Activated naive CD4-positive, alpha-beta T cell treated with anti-CD3 and anti-CD28 coated beads, Interleukin-2, amount 50 U/mL, for 72 hours (primary cell): ENCODE measurements around the gene VEPH1. TPM values are rescaled to one million over a fixed set of nuclear protein-coding genes. Genes with fewer than 3 reads are reported as not detected.
A peak's percentile ranks its signal among the peaks of the same experiment; 100 is the strongest.
"Not testable (repeated sequence)": the region's sequence is repeated elsewhere in the genome, so short reads cannot be mapped to it uniquely, and the experiment has no call there.

Experiments used
- ATAC-seq, 2 donors: fragments of 150-1000 bp; cut with Tn5 transposase; 2 replicates each; pipeline ENCODE4 v1.10.0; 2021; ENCODE audit warnings: mild to moderate bottlenecking in 2 of 2, moderate library complexity in 2 of 2
- DNase-seq, 2 donors: peaks; one replicate each; pipeline ENCODE4 v3.0.0; 2021 to 2022; ENCODE audit warnings: low spot score in 2 of 2
- H3K27ac Mint-ChIP-seq, 2 donors: one replicate each; pipeline ENCODE4 v1.8.0; 2022; ENCODE audit warnings: mild to moderate bottlenecking in 2 of 2, mixed read lengths in 2 of 2
- H3K36me3 Mint-ChIP-seq, 2 donors: one replicate each; pipeline ENCODE4 v1.8.0; 2022; ENCODE audit warnings: mixed read lengths in 2 of 2
- H3K9me3 Mint-ChIP-seq, 2 donors: one replicate each; pipeline ENCODE4 v1.8.0; 2022; ENCODE audit warnings: mixed read lengths in 2 of 2
- total RNA-seq, 2 donors: library from RNA; stranded (reverse); gene quantifications; one replicate each; pipeline ENCODE4 v1.2.3, GENCODE V29; 2022

Gene VEPH1
- total RNA-seq, 2 donors from 2014 or later = not detected

- Mint-ChIP-seq H3K27ac (no peak overlapping the region), H3K9me3 (no peaks in the 10 kb centered on the region), H3K36me3 (no peaks in the 10 kb centered on the region)
- DNase-seq = no peak
- ATAC-seq = no peak
Measured at GRCh38 chr3:157360044-157360443, 143.2 kb downstream of the VEPH1 start.

GRCh38 chr3:157356541-157356940 is 146.7 kb downstream of the VEPH1 start:
- no peak for ATAC-seq
- DNase-seq = no peak
- Mint-ChIP-seq H3K36me3 (no peaks in the 10 kb centered on the region), H3K27ac (no peak overlapping the region), H3K9me3 (no peaks in the 10 kb centered on the region)

- H3K36me3 Mint-ChIP-seq = no peaks in the 10 kb centered on the region
- DNase-seq (no peak), ATAC-seq (no peak)
- no peak overlapping the region for H3K27ac Mint-ChIP-seq
- no peaks in the 10 kb centered on the region for H3K9me3 Mint-ChIP-seq
Measured at GRCh38 chr3:157355276-157355675, 147.9 kb downstream of the VEPH1 start.

GRCh38 chr3:157354722-157355121 is 148.5 kb downstream of the VEPH1 start:
- peak in 1 of 2 donors; percentile 11 for DNase-seq
- H3K9me3 Mint-ChIP-seq = no peaks in the 10 kb centered on the region
- ATAC-seq = no peak
- H3K27ac Mint-ChIP-seq = no peak overlapping the region
- no peaks in the 10 kb centered on the region for H3K36me3 Mint-ChIP-seq

GRCh38 chr3:157354254-157354653 is 149.0 kb downstream of the VEPH1 start:
- H3K27ac Mint-ChIP-seq = no peak overlapping the region
- no peak for DNase-seq
- H3K9me3 Mint-ChIP-seq = no peaks in the 10 kb centered on the region
- ATAC-seq = no peak
- no peaks in the 10 kb centered on the region for H3K36me3 Mint-ChIP-seq

GRCh38 chr3:157353652-157354051 is 149.6 kb downstream of the VEPH1 start:
- Mint-ChIP-seq H3K36me3 (peaks cover 0 to 2% of the 10 kb centered on the region in 2 donors), H3K9me3 (peaks cover 2% of the 10 kb centered on the region in 2 donors), H3K27ac (no peak overlapping the region)
- DNase-seq (no peak), ATAC-seq (no peak)

- peaks cover 8 to 10% of the 10 kb centered on the region in 2 donors for H3K9me3 Mint-ChIP-seq
- DNase-seq (no peak), ATAC-seq (no peak)
- peaks cover 0 to 4% of the 10 kb centered on the region in 2 donors for H3K36me3 Mint-ChIP-seq
- H3K27ac Mint-ChIP-seq = no peak overlapping the region
Measured at GRCh38 chr3:157351981-157352380, 151.2 kb downstream of the VEPH1 start.

GRCh38 chr3:157350651-157351050 is 152.6 kb downstream of the VEPH1 start:
- not testable (repeated sequence) for H3K27ac Mint-ChIP-seq, H3K36me3 Mint-ChIP-seq, ATAC-seq, DNase-seq
- peaks cover 8 to 10% of the 10 kb centered on the region in 2 donors for H3K9me3 Mint-ChIP-seq

- DNase-seq, H3K36me3 Mint-ChIP-seq, H3K27ac Mint-ChIP-seq, ATAC-seq: not testable (repeated sequence)
- H3K9me3 Mint-ChIP-seq = peaks cover 10 to 12% of the 10 kb centered on the region in 2 donors
Measured at GRCh38 chr3:157348304-157349075, 154.7 kb downstream of the VEPH1 start.

GRCh38 chr3:157347577-157348303 is 155.5 kb downstream of the VEPH1 start:
- DNase-seq = no peak
- H3K36me3 Mint-ChIP-seq = peaks cover 0 to 8% of the 10 kb centered on the region in 2 donors
- H3K27ac Mint-ChIP-seq = no peak overlapping the region
- peaks cover 14 to 15% of the 10 kb centered on the region in 2 donors for H3K9me3 Mint-ChIP-seq
- no peak for ATAC-seq

GRCh38 chr3:157336252-157337009 is 166.8 kb downstream of the VEPH1 start:
- no peak overlapping the region for H3K27ac Mint-ChIP-seq
- no peak for ATAC-seq
- no peak for DNase-seq
- H3K36me3 Mint-ChIP-seq = peaks cover 0 to 5% of the 10 kb centered on the region in 2 donors
- H3K9me3 Mint-ChIP-seq = peaks cover 6% of the 10 kb centered on the region in 2 donors

GRCh38 chr3:157335233-157336076 is 167.8 kb downstream of the VEPH1 start:
- H3K36me3 Mint-ChIP-seq = no peaks in the 10 kb centered on the region
- no peak for DNase-seq
- ATAC-seq = no peak
- H3K27ac Mint-ChIP-seq = no peak overlapping the region
- H3K9me3 Mint-ChIP-seq = no peaks in the 10 kb centered on the region

- Mint-ChIP-seq H3K27ac (no peak overlapping the region), H3K36me3 (no peaks in the 10 kb centered on the region), H3K9me3 (no peaks in the 10 kb centered on the region)
- ATAC-seq (no peak), DNase-seq (no peak)
Measured at GRCh38 chr3:157333551-157333991, 169.6 kb downstream of the VEPH1 start.

GRCh38 chr3:157330206-157330605 is 173.0 kb downstream of the VEPH1 start:
- H3K36me3 Mint-ChIP-seq = no peaks in the 10 kb centered on the region
- H3K27ac Mint-ChIP-seq = no peak overlapping the region
- DNase-seq (no peak), ATAC-seq (no peak)
- H3K9me3 Mint-ChIP-seq = no peaks in the 10 kb centered on the region

- ATAC-seq = no peak
- no peaks in the 10 kb centered on the region for H3K36me3 Mint-ChIP-seq
- no peak for DNase-seq
- no peaks in the 10 kb centered on the region for H3K9me3 Mint-ChIP-seq
- H3K27ac Mint-ChIP-seq = no peak overlapping the region
Measured at GRCh38 chr3:157329551-157329950, 173.7 kb downstream of the VEPH1 start.

- Mint-ChIP-seq H3K9me3 (no peaks in the 10 kb centered on the region), H3K27ac (no peak overlapping the region), H3K36me3 (no peaks in the 10 kb centered on the region)
- ATAC-seq (no peak), DNase-seq (no peak)
Measured at GRCh38 chr3:157327837-157328236, 175.4 kb downstream of the VEPH1 start.
